Measurements from ENCODE around the gene BCAS4.

BCAS4 gene

DNA sequence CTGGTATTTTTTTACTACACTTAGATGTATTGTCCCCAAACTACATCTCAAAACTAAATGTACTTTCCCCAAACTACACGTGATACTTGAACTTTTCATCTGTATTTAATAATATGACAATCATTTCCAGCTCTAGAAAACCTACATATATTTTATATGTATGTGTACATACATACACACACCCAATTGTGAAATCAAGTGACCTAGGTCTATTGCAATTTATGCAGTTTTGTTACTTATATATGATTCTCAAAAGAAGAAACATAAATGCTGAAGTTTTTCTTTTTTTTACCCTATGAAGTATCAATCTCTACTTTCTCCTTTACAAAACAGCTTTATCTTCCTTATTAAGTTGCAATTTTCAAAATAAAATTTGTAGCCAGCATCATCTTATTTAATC lies 131.7 kb downstream of the BCAS4 start:
- no peak overlapping the region for H3K27ac ChIP-seq
- TF ChIP-seq ZFX (IDR thresholded peaks at IDR 0.05): no peak
- TF ChIP-seq, protein P1, sequence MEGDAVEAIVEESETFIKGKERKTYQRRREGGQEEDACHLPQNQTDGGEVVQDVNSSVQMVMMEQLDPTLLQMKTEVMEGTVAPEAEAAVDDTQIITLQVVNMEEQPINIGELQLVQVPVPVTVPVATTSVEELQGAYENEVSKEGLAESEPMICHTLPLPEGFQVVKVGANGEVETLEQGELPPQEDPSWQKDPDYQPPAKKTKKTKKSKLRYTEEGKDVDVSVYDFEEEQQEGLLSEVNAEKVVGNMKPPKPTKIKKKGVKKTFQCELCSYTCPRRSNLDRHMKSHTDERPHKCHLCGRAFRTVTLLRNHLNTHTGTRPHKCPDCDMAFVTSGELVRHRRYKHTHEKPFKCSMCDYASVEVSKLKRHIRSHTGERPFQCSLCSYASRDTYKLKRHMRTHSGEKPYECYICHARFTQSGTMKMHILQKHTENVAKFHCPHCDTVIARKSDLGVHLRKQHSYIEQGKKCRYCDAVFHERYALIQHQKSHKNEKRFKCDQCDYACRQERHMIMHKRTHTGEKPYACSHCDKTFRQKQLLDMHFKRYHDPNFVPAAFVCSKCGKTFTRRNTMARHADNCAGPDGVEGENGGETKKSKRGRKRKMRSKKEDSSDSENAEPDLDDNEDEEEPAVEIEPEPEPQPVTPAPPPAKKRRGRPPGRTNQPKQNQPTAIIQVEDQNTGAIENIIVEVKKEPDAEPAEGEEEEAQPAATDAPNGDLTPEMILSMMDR (conservative IDR thresholded peaks at IDR 0.05): no peak
